ENCODE data around the gene TTYH3. TPM values are rescaled to one million over a fixed set of nuclear protein-coding genes. Genes with fewer than 3 reads are reported as not detected.

The TTYH3 gene
- total and polyA plus RNA-seq, 2 of the 8 experiments (the other 6 are each of a cell fraction or from before 2014, with no cell fraction given) = 66.2 to 169 TPM

- WGBS, 2 experiments (ENCODE audit: extremely low coverage in 1 of 2, insufficient coverage in 1 of 2, insufficient read length in 1 of 2, insufficient replicate concordance in 2 of 2, low coverage in 1 of 2, low lambda C conversion rate in 2 of 2, missing lambda C conversion rate in 1 of 2) = 100% methylated on average over 3 of the region's 6 CpGs; no CpG with 5 or more reads in 1 of the 2 experiments
- POLR2A ChIA-PET (ENCODE audit: partially characterized antibody) = interaction anchor here (0.9 to 2.3 kb wide), 4 partner anchors 10 to 35 kb away, joined by 3 to 8 read pairs (median 4); partner anchors contain the start of gene TTYH3
- TF ChIP-seq CBX8 (IDR thresholded peaks at IDR 0.05; ENCODE audit: borderline replicate concordance, low read depth, low read length) = no peak
Observed at GRCh38 chr7:2666155-2666554, 34.4 kb downstream of the TTYH3 start.

More at GRCh38 chr7:2666155-2666554, 34.4 kb downstream of the TTYH3 start:
- Histone ChIP-seq H4K20me1 (replicated peaks in 1 of 2; ENCODE audit: control insufficient read depth in 1 of 2, insufficient read depth in 2 of 2, low read length in 2 of 2) (peaks cover 0 to 5% of the 10 kb centered on the region in 2 experiments), H3K9ac (replicated peaks in 1 of 4; ENCODE audit: extremely low read depth in 1 of 4, low read depth in 3 of 4, low read length in 3 of 4) (no peak overlapping the region), H2BK20ac (ENCODE audit: low read length) (no peak overlapping the region), H3K4ac (replicated peaks; ENCODE audit: insufficient read length, low read depth, low read length) (no peak overlapping the region), H3K79me1 (ENCODE audit: low read depth, low read length) (no peaks in the 10 kb centered on the region), H2BK12ac (ENCODE audit: low read depth, low read length) (no peak overlapping the region), H4K5ac (ENCODE audit: insufficient read length, low read depth, low read length) (no peak overlapping the region), H2BK15ac (ENCODE audit: low read length) (no peak overlapping the region), H3K56ac (replicated peaks; ENCODE audit: insufficient read length, low read depth, low read length) (no peak overlapping the region), H2AFZ (ENCODE audit: low read length) (no peak overlapping the region), H2AK5ac (ENCODE audit: low read depth, low read length) (no peak overlapping the region), H2BK5ac (ENCODE audit: low read depth, low read length) (no peak overlapping the region), H3K14ac (ENCODE audit: insufficient read length) (no peak overlapping the region), H3K27me3 (replicated peaks in 1 of 4; ENCODE audit: control insufficient read depth in 3 of 4, extremely low read depth in 1 of 4, insufficient read depth in 3 of 4, low read length in 3 of 4) (peaks cover 0 to 7% (median 0%) of the 10 kb centered on the region in 4 experiments; a peak in 2 of 7 replicates), H3K23ac (ENCODE audit: insufficient read length) (no peak overlapping the region), H3K4me1 (replicated peaks in 1 of 4; ENCODE audit: control insufficient read depth in 3 of 4, insufficient read depth in 4 of 4, low read length in 3 of 4) (peaks cover 0 to 4% (median under 1%) of the 10 kb centered on the region in 4 experiments; a peak in 2 of 7 replicates), H2BK120ac (replicated peaks; ENCODE audit: low read depth, low read length) (no peak overlapping the region), H3K4me3 (ENCODE audit: extremely low read depth in 1 of 4, insufficient read depth in 2 of 4, low read depth in 3 of 4, low read length in 4 of 4) (no peak overlapping the region), H3K36me3 (ENCODE audit: control insufficient read depth in 2 of 4, insufficient read depth in 4 of 4, low read length in 3 of 4) (peaks cover 0 to 11% (median 1%) of the 10 kb centered on the region in 4 experiments; a peak in 3 of 8 replicates), H3K23me2 (ENCODE audit: low read depth, low read length) (no peaks in the 10 kb centered on the region), H3K79me2 (ENCODE audit: control insufficient read depth in 1 of 2, insufficient read depth in 2 of 2, low read length in 2 of 2) (no peaks in the 10 kb centered on the region), H3K18ac (ENCODE audit: extremely low read depth, low read length) (no peak overlapping the region), H3K27ac (ENCODE audit: low read depth, low read length) (no peak overlapping the region), H4K91ac (replicated peaks; ENCODE audit: insufficient read length, low read length) (no peak overlapping the region), H3K9me3 (ENCODE audit: insufficient read depth in 2 of 2, low read depth in 1 of 2, low read length in 1 of 2) (peaks cover 0 to 4% of the 10 kb centered on the region in 2 experiments; a peak in 2 of 4 replicates), H3K4me2 (ENCODE audit: insufficient read depth in 1 of 2, low read depth in 2 of 2, low read length in 2 of 2) (no peak overlapping the region), H4K8ac (ENCODE audit: extremely low read depth, insufficient read depth, low read length) (no peak overlapping the region)
- no peak for DNase-seq (ENCODE audit: low read depth in 1 of 2, low spot score in 2 of 2)
- FAIRE-seq = no peak
- CTCF ChIA-PET (ENCODE audit: partially characterized antibody) = interaction anchor here (0.5 to 3.3 kb wide), 5 partner anchors 15 to 215 kb away, joined by 3 to 16 read pairs (median 3); partner anchors contain the start of gene IQCE

Data from H1 (cell line).